ENCODE measurements around the gene CTAGE6. TPM values are rescaled to one million over a fixed set of nuclear protein-coding genes. Genes with fewer than 3 reads are reported as not detected.
"Not testable (repeated sequence)": the region's sequence is repeated elsewhere in the genome, so short reads cannot be mapped to it uniquely, and the experiment has no call there.

The CTAGE6 gene
- total and polyA plus RNA-seq, 9 of the 15 experiments (the other 6 are each of a cell fraction or from before 2014, with no cell fraction given), result 0.04 to 0.21 (median 0.11) TPM; not detected in 5

DNA sequence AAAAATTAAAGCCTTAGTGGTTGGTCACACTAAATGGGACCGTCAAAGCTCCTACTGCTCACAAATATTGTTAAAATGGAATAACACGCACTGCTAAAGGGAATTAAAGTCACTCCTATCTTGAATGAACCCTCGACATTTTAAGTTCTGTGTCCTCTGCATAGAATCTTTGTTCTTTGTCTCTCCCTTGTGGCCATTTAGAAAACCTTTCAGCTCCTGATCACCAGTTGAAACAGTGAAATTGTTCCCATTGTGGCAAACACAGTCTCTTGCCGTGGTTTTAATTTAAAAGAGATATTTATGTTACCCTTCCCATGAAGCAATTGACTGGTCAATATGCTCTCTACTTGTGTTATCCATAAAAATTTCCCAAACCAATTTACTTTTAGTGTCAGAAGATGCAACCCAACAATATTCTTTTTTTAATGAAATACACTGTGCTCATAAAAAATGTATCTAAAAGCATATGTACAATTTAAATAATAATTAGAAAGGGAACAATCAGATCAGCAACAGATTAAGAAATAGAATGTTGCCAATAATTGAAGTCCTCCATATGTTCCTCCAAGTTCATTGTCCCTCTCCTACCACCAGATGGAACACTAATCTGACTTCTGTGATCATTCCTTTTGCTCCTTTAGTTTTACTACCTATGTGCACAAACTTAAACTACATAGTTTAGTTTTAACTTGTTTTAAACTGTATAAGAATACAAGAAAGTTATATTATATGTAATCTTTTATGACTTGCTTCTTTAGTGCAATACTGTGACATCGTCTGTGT is 20.3 kb downstream of the CTAGE6 start:
- 7% methylated on average over 5 of the region's 5 CpGs for WGBS (ENCODE audit: insufficient coverage, low coverage, missing lambda C conversion rate)
- CTCF ChIA-PET (ENCODE audit: low intra/inter-chr PET ratio), result interaction anchor here (0.8 to 3.2 kb wide), 8 partner anchors 156 to 730 kb away, joined by 3 to 26 read pairs (median 3); no protein-coding TSS in a partner anchor
- H3K9me3 ChIP-seq (replicated peaks; ENCODE audit: control insufficient read depth, insufficient read depth, low read depth, low read length); H3K79me2 ChIP-seq (ENCODE audit: control insufficient read depth, insufficient read depth, low read length); H4K20me1 ChIP-seq (replicated peaks; ENCODE audit: control insufficient read depth, insufficient read depth, low read length); H3K27me3 ChIP-seq (ENCODE audit: control insufficient read depth in 2 of 2, insufficient read depth in 2 of 2, low read length in 2 of 2); in situ Hi-C loops (cut with MboI); H3K36me3 ChIP-seq (ENCODE audit: control insufficient read depth, insufficient read depth, low read length); H3K9ac ChIP-seq (ENCODE audit: insufficient read depth in 1 of 2, low read depth in 2 of 2, low read length in 2 of 2); BruUV-seq (replicated peaks); H3K4me3 ChIP-seq; H3K9me1 ChIP-seq (ENCODE audit: control insufficient read depth, insufficient read depth, low read length); H3K4me1 ChIP-seq (replicated peaks in 1 of 2; ENCODE audit: control insufficient read depth in 2 of 2, insufficient read depth in 2 of 2, low read length in 2 of 2); H3K27ac ChIP-seq (ENCODE audit: extremely low read depth, low read depth, low read length); TF ChIP-seq ATF1 (CRISPR knock-in tag; IDR thresholded peaks at IDR 0.05): not testable (repeated sequence)
- POLR2A ChIA-PET, result interaction anchor here (1.0 to 1.4 kb wide), 2 partner anchors 164 to 391 kb away, joined by 4 to 7 read pairs; no protein-coding TSS in a partner anchor
- intact Hi-C loops (cut with micrococcal nuclease), result loop anchor here (1.0 to 5.0 kb wide), 3 partner anchors 247 to 655 kb away; no protein-coding TSS in a partner anchor
- Histone ChIP-seq H2AFZ (ENCODE audit: low read depth, low read length) (peak overlapping the region; percentile 70), H3K4me2 (ENCODE audit: insufficient read depth, low read length) (0 out of 2 replicates have a peak overlapping the region, but pooled peaks have one; percentile 25)
- peak; percentile 95 for ATAC-seq
- peak; percentile 63 for FAIRE-seq
- DNase-seq (ENCODE audit: extremely low read depth in 1 of 4, low spot score in 3 of 4), result peak in 3 of 4 experiments; percentile 43 to 75 (median 47)
- TF ChIP-seq SMC3 (conservative IDR thresholded peaks at IDR 0.05; ENCODE audit: insufficient read depth, low read depth, low read length), result peak; percentile 86
- TF ChIP-seq SMARCA4 (IDR thresholded peaks at IDR 0.05), result peak; percentile 46; the same call in 1 of the 2 replicates
- 0 out of 2 replicates have a peak, but pooled peaks have one; percentile 52 for TF ChIP-seq ZNF717 (CRISPR knock-in tag; IDR thresholded peaks at IDR 0.05)
- TF ChIP-seq, protein P1, sequence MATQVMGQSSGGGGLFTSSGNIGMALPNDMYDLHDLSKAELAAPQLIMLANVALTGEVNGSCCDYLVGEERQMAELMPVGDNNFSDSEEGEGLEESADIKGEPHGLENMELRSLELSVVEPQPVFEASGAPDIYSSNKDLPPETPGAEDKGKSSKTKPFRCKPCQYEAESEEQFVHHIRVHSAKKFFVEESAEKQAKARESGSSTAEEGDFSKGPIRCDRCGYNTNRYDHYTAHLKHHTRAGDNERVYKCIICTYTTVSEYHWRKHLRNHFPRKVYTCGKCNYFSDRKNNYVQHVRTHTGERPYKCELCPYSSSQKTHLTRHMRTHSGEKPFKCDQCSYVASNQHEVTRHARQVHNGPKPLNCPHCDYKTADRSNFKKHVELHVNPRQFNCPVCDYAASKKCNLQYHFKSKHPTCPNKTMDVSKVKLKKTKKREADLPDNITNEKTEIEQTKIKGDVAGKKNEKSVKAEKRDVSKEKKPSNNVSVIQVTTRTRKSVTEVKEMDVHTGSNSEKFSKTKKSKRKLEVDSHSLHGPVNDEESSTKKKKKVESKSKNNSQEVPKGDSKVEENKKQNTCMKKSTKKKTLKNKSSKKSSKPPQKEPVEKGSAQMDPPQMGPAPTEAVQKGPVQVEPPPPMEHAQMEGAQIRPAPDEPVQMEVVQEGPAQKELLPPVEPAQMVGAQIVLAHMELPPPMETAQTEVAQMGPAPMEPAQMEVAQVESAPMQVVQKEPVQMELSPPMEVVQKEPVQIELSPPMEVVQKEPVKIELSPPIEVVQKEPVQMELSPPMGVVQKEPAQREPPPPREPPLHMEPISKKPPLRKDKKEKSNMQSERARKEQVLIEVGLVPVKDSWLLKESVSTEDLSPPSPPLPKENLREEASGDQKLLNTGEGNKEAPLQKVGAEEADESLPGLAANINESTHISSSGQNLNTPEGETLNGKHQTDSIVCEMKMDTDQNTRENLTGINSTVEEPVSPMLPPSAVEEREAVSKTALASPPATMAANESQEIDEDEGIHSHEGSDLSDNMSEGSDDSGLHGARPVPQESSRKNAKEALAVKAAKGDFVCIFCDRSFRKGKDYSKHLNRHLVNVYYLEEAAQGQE (IDR thresholded peaks at IDR 0.05; ENCODE audit: borderline replicate concordance), result peak; percentile 95
- TF ChIP-seq, protein P1 (CRISPR knock-in tag; IDR thresholded peaks at IDR 0.05; ENCODE audit: low read depth), result not testable (repeated sequence)
- TF ChIP-seq, protein P2, sequence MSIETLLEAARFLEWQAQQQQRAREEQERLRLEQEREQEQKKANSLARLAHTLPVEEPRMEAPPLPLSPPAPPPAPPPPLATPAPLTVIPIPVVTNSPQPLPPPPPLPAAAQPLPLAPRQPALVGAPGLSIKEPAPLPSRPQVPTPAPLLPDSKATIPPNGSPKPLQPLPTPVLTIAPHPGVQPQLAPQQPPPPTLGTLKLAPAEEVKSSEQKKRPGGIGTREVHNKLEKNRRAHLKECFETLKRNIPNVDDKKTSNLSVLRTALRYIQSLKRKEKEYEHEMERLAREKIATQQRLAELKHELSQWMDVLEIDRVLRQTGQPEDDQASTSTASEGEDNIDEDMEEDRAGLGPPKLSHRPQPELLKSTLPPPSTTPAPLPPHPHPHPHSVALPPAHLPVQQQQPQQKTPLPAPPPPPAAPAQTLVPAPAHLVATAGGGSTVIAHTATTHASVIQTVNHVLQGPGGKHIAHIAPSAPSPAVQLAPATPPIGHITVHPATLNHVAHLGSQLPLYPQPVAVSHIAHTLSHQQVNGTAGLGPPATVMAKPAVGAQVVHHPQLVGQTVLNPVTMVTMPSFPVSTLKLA (conservative IDR thresholded peaks at IDR 0.05), result 0 out of 4 replicates have a peak, but pooled peaks of 1 of the 2 experiments have one; percentile 23
- 0 out of 2 replicates have a peak, but pooled peaks have one; percentile 28 for TF ChIP-seq ATF1 (tag; IDR thresholded peaks at IDR 0.05)
- peak; percentile 70 for TF ChIP-seq BRD9 (IDR thresholded peaks at IDR 0.05; ENCODE audit: low read depth, partially characterized antibody)

All from K562 (cell line).